SK-N-SH (cell line): ENCODE measurements around the gene NOSTRIN. TPM values are rescaled to one million over a fixed set of nuclear protein-coding genes. Genes with fewer than 3 reads are reported as not detected.
A peak's percentile ranks its signal among the peaks of the same experiment; 100 is the strongest.

ENCODE experiments used
- CTCF ChIA-PET: fragments of 300-600, 350-600 bp; formaldehyde crosslinking; extraction: SDS; loops from one replicate; lab custom pipeline; 2021; lab: Yijun Ruan, JAX
- POLR2A ChIA-PET: fragments of 350-600 bp; sonication (Branson Sonifier 250); formaldehyde crosslinking; extraction: SDS; loops from one replicate; lab custom pipeline; 2020; ENCODE audit warnings: antibody characterized with exemption, inconsistent platforms; lab: Yijun Ruan, JAX
- DNase-seq: peaks from one replicate; pipeline ENCODE4 v3.0.0; 2012
- H2AFZ ChIP-seq: fragments of 200-600 bp; sonication (generic); 2 replicates; pipeline ENCODE4 v1.8.1; 2016; ENCODE audit warnings: antibody characterized with exemption, mild to moderate bottlenecking, low read depth
- H3F3A ChIP-seq: fragments of 200-600 bp; sonication (generic); replicated peaks from 2 replicates; pipeline ENCODE3; 2016; ENCODE audit warnings: antibody characterized with exemption, mild to moderate bottlenecking; ENCODE audit not compliant: insufficient read depth
- H3K27ac ChIP-seq, 2 experiments: fragments of 200-500 bp in 1 of 2; fragments of 200-600 bp in 1 of 2; sonication (Bioruptor generic) in 1 of 2; sonication (generic), shearing (Covaris generic) in 1 of 2; 2 replicates each; pipeline versions ENCODE4 v1.5.1 to v1.6.1; 2014 to 2016; ENCODE audit warnings: low read depth in 2 of 2, inconsistent platforms in 1 of 2, low read length in 1 of 2, mild to moderate bottlenecking in 1 of 2, mixed read lengths in 1 of 2
- H3K27me3 ChIP-seq: fragments of 200-600 bp; sonication (generic), shearing (Covaris generic); 2 replicates; pipeline ENCODE4 v1.6.1; 2016; ENCODE audit warnings: mixed run types; ENCODE audit not compliant: insufficient read depth
- H3K36me3 ChIP-seq, 2 experiments: fragments of 200-500 bp in 1 of 2; fragments of 200-600 bp in 1 of 2; sonication (Bioruptor generic) in 1 of 2; sonication (generic) in 1 of 2; replicated peaks in 1 of 2; 2 replicates each; pipeline versions ENCODE3 to v1.5.1; 2014 to 2016; ENCODE audit warnings: low read length in 1 of 2, mild to moderate bottlenecking in 1 of 2; ENCODE audit not compliant: insufficient read depth in 2 of 2, control insufficient read depth in 1 of 2
- H3K4me1 ChIP-seq, 2 experiments: fragments of 200-500 bp in 1 of 2; fragments of 200-600 bp in 1 of 2; sonication (Bioruptor generic) in 1 of 2; sonication (generic), shearing (Covaris generic) in 1 of 2; 2 replicates each; pipeline versions ENCODE4 v1.5.1 to v1.6.1; 2014 to 2016; ENCODE audit warnings: low read depth in 1 of 2, low read length in 1 of 2, mixed run types in 1 of 2; ENCODE audit not compliant: insufficient read depth in 2 of 2, control insufficient read depth in 1 of 2
- H3K4me2 ChIP-seq: fragments of 200-600 bp; sonication (generic), shearing (Covaris generic); 2 replicates; pipeline ENCODE4 v1.6.1; 2017; ENCODE audit warnings: mixed run types
- H3K4me3 ChIP-seq, 2 experiments: fragments of 200-500 bp in 1 of 2; fragments of 200-600 bp in 1 of 2; sonication (Bioruptor generic) in 1 of 2; sonication (generic), shearing (Covaris generic) in 1 of 2; 2 replicates each; pipeline versions ENCODE4 v1.5.1 to v1.8.1; 2014 to 2016; ENCODE audit warnings: low read depth in 2 of 2, inconsistent platforms in 1 of 2, low read length in 1 of 2, mild to moderate bottlenecking in 1 of 2, mixed read lengths in 1 of 2, moderate library complexity in 1 of 2
- H3K79me2 ChIP-seq: fragments of 200-600 bp; sonication (generic); 2 replicates; pipeline ENCODE4 v1.8.1; 2017; ENCODE audit warnings: mild to moderate bottlenecking; ENCODE audit not compliant: insufficient read depth
- H3K9ac ChIP-seq: fragments of 200-600 bp; sonication (generic); 2 replicates; pipeline ENCODE4 v1.6.1; 2017; ENCODE audit warnings: mixed run types
- H3K9me2 ChIP-seq: fragments of 200-600 bp; sonication (generic); 2 replicates; pipeline ENCODE4 v1.6.1; 2017; ENCODE audit warnings: mixed run types
- H3K9me3 ChIP-seq: fragments of 200-600 bp; sonication (generic); 2 replicates; pipeline ENCODE4 v1.6.1; 2017; ENCODE audit warnings: mixed run types, mild to moderate bottlenecking, moderate library complexity
- H4K20me1 ChIP-seq: fragments of 200-600 bp; sonication (generic); 2 replicates; pipeline ENCODE4 v1.6.1; 2017; ENCODE audit warnings: mild to moderate bottlenecking, mixed run types; ENCODE audit not compliant: insufficient read depth
- CTCF ChIP-seq: fragments of 200-600 bp; sonication (generic); IDR thresholded peaks from 2 replicates; pipeline ENCODE4 v1.6.1; 2017; ENCODE audit warnings: antibody characterized with exemption, mild to moderate bottlenecking, moderate library complexity
- EP300 ChIP-seq, 2 experiments: IDR thresholded peaks; 2 replicates each; pipeline versions ENCODE4 v1.4.0 to v1.6.1; 2012; ENCODE audit warnings: borderline replicate concordance in 1 of 2, low read depth in 1 of 2, low read length in 1 of 2
- NRF1 ChIP-seq: IDR thresholded peaks from 2 replicates; pipeline ENCODE4 v1.6.1; 2012; ENCODE audit warnings: low read depth, mild to moderate bottlenecking, low read length
- PBX3 ChIP-seq: IDR thresholded peaks from 2 replicates; pipeline ENCODE4; 2012
- RAD21 ChIP-seq: IDR thresholded peaks from 2 replicates; pipeline ENCODE4 v1.6.1; 2012; ENCODE audit warnings: mild to moderate bottlenecking, low read length
- SMC3 ChIP-seq: IDR thresholded peaks from 2 replicates; pipeline ENCODE4 v1.6.1; 2012; ENCODE audit warnings: low read depth, low read length, improper control_type of control experiment
- TEAD4 ChIP-seq: IDR thresholded peaks from 2 replicates; pipeline ENCODE4 v1.4.0; 2012; ENCODE audit warnings: mild to moderate bottlenecking, borderline replicate concordance; ENCODE audit not compliant: insufficient read depth
- WGBS: methylation state at CpG from one replicate; pipeline ENCODE4 v1.1.6; 2017; ENCODE audit warnings: low lambda C conversion rate; 5-methylcytosine and 5-hydroxymethylcytosine counted together
- polyA plus RNA-seq, 3 experiments: library from polyadenylated mRNA; depleted of rRNA; stranded (reverse); fragments of >200 nt; gene quantifications; 2 replicates each; pipeline ENCODE4 v1.2.3, GENCODE V29; 2012

Gene NOSTRIN
- polyA plus RNA-seq, 1 of the 3 experiments (the other 2 are of a cell fraction) = not detected

GRCh38 chr2:168757223-168757622 is 45.2 kb upstream of the NOSTRIN start:
- Histone ChIP-seq H3K36me3 (no peaks in the 10 kb centered on the region), H3K4me1 (peaks cover 0 to 12% of the 10 kb centered on the region in 2 experiments; a peak in 2 of 4 replicates), H3K79me2 (no peaks in the 10 kb centered on the region), H3K27me3 (no peaks in the 10 kb centered on the region), H3F3A (no peaks in the 10 kb centered on the region), H4K20me1 (no peaks in the 10 kb centered on the region), H3K4me3 (no peak overlapping the region), H3K27ac (peak overlapping the region in 1 of 2 experiments; percentile 80; a peak in 2 of 4 replicates), H2AFZ (no peak overlapping the region), H3K9me2 (no peaks in the 10 kb centered on the region), H3K9ac (no peak overlapping the region), H3K9me3 (no peaks in the 10 kb centered on the region), H3K4me2 (no peak overlapping the region)
- TF ChIP-seq EP300 (IDR thresholded peaks at IDR 0.05; ENCODE audit: borderline replicate concordance in 1 of 2, low read depth in 1 of 2, low read length in 1 of 2) (peak in 1 of 2 experiments; percentile 46; a peak in 1 of 4 replicates), RAD21 (no peak)
- DNase-seq = peak; percentile 40
- ChIA-PET POLR2A (no interaction called here), CTCF (interaction anchor here (1.0 to 6.7 kb wide), 4 partner anchors 31 to 410 kb away, joined by 3 to 50 read pairs (median 8); no protein-coding TSS in a partner anchor)
- WGBS = 88% methylated on average over 3 of the region's 3 CpGs

- no peaks in the 10 kb centered on the region for H3K27me3 ChIP-seq
- 32% methylated on average over 3 of the region's 3 CpGs for WGBS
- H3K9me3 ChIP-seq = no peaks in the 10 kb centered on the region
- TF ChIP-seq TEAD4 = no peak
- peak; percentile 70 for TF ChIP-seq CTCF
- peak; percentile 80 for TF ChIP-seq SMC3
- TF ChIP-seq RAD21 = peak; percentile 86
- TF ChIP-seq, all 33 proteins: peak for 3
- peak; percentile 66 for DNase-seq
- Histone ChIP-seq H3K9me2 (no peaks in the 10 kb centered on the region), H3K36me3 (no peaks in the 10 kb centered on the region), H3K79me2 (no peaks in the 10 kb centered on the region), H3F3A (no peaks in the 10 kb centered on the region), H4K20me1 (no peaks in the 10 kb centered on the region), H2AFZ (no peak overlapping the region), H3K27ac (no peak overlapping the region), H3K4me2 (no peak overlapping the region), H3K4me1 (peaks cover 0 to 12% of the 10 kb centered on the region in 2 experiments; a peak in 2 of 4 replicates), H3K9ac (no peak overlapping the region), H3K4me3 (no peak overlapping the region)
- CTCF ChIA-PET = interaction anchor here (0.6 to 6.7 kb wide), 20 partner anchors 13 to 421 kb away, joined by 3 to 50 read pairs (median 3); no protein-coding TSS in a partner anchor
- POLR2A ChIA-PET = no interaction called here
Observed at GRCh38 chr2:168758970-168759820, 43.2 kb upstream of the NOSTRIN start.

- Histone ChIP-seq H3K27me3 (no peaks in the 10 kb centered on the region), H3K27ac (no peak overlapping the region), H3K4me3 (no peak overlapping the region), H3K4me2 (no peak overlapping the region), H3K9me3 (no peaks in the 10 kb centered on the region), H3K9me2 (no peaks in the 10 kb centered on the region), H3K9ac (no peak overlapping the region), H4K20me1 (no peaks in the 10 kb centered on the region), H2AFZ (no peak overlapping the region), H3K4me1 (peaks cover 2 to 4% of the 10 kb centered on the region in 2 experiments; a peak in 2 of 4 replicates), H3F3A (no peaks in the 10 kb centered on the region), H3K79me2 (no peaks in the 10 kb centered on the region), H3K36me3 (peaks cover 0 to 5% of the 10 kb centered on the region in 2 experiments)
- TF ChIP-seq NRF1 (no peak), PBX3 (no peak)
- WGBS = 89% methylated on average over 1 of the region's 1 CpG
- DNase-seq = no peak
- CTCF ChIA-PET = interaction anchor here (1.0 kb wide), 2 partner anchors 11 to 419 kb away, joined by 3 to 5 read pairs; no protein-coding TSS in a partner anchor
- POLR2A ChIA-PET = no interaction called here
Observed at GRCh38 chr2:168765401-168765800, 37.0 kb upstream of the NOSTRIN start.
